Lung (tissue), 12 donors: ENCODE measurements around the gene TAPT1. TPM values are rescaled to one million over a fixed set of nuclear protein-coding genes. Genes with fewer than 3 reads are reported as not detected.

Source experiments
- ATAC-seq: fragments of 200-7000 bp; cut with Tn5 transposase; one replicate; pipeline ENCODE4 v1.9.1; 2020; ENCODE audit warnings: moderate number of reproducible peaks; ENCODE audit not compliant: insufficient read depth, low FRiP score
- DNase-seq, 3 donors: peaks; one replicate each; pipeline ENCODE4 v3.0.0-alpha.2; 2013 to 2017
- H3K27ac ChIP-seq, 2 donors: one replicate each; pipeline ENCODE4 v1.5.1; 2013; ENCODE audit warnings: mild to moderate bottlenecking in 2 of 2, moderate library complexity in 2 of 2, control low read depth in 1 of 2, inconsistent platforms in 1 of 2, low read depth in 1 of 2, low read length in 1 of 2
- H3K27me3 ChIP-seq, 3 donors: one replicate each; pipeline ENCODE4 v1.5.1; 2013; ENCODE audit warnings: low read length in 2 of 3; ENCODE audit not compliant: control insufficient read depth in 3 of 3, insufficient read depth in 3 of 3
- H3K36me3 ChIP-seq, 4 donors: one replicate each; pipeline ENCODE4 v1.5.1; 2013; ENCODE audit warnings: low read length in 4 of 4, mild to moderate bottlenecking in 1 of 4, moderate library complexity in 1 of 4; ENCODE audit not compliant: control insufficient read depth in 4 of 4, insufficient read depth in 4 of 4
- H3K4me1 ChIP-seq, 5 donors: one replicate each; pipeline ENCODE4 v1.5.1; 2013; ENCODE audit warnings: low read length in 5 of 5, mild to moderate bottlenecking in 2 of 5, moderate library complexity in 1 of 5; ENCODE audit not compliant: control insufficient read depth in 5 of 5, insufficient read depth in 5 of 5
- H3K4me3 ChIP-seq: one replicate; pipeline ENCODE4 v1.5.1; 2013; ENCODE audit warnings: mild to moderate bottlenecking, control low read depth, moderate library complexity
- H3K9ac ChIP-seq, 2 donors: one replicate each; pipeline ENCODE4 v1.5.1; 2013; ENCODE audit warnings: low read length in 2 of 2, control low read depth in 1 of 2; ENCODE audit not compliant: insufficient read depth in 1 of 2
- H3K9me3 ChIP-seq, 4 donors: one replicate each; pipeline ENCODE4 v1.5.1; 2013; ENCODE audit warnings: low read length in 3 of 4, mild to moderate bottlenecking in 1 of 4, moderate library complexity in 1 of 4; ENCODE audit not compliant: control insufficient read depth in 4 of 4, insufficient read depth in 3 of 4
- CTCF ChIP-seq: IDR thresholded peaks from 2 replicates; pipeline ENCODE4 v1.5.1; 2012; ENCODE audit warnings: mild to moderate bottlenecking; ENCODE audit errors: control extremely low read depth, extremely low read depth
- WGBS, 2 donors: extraction: QIAGEN DNeasy Blood & Tissue Kit; methylation state at CpG; one replicate each; pipeline ENCODE4 v1.1.7; 2013; 5-methylcytosine and 5-hydroxymethylcytosine counted together
- polyA plus RNA-seq, 2 donors: library from polyadenylated mRNA; stranded (reverse); fragments of 200-250 nt; gene quantifications; one replicate each; pipeline ENCODE4 v1.2.1, GENCODE V29; 2013
- total RNA-seq, 2 donors: library from RNA; depleted of rRNA in 1 of 2; stranded (reverse); fragments of >200 nt in 1 of 2; gene quantifications; one replicate each; pipeline ENCODE4 v1.2.1, GENCODE V29; 2014 to 2021
- donor health status: control.
- donor health status: control.
- donor health status: Bipolar disorder and iron deficiency.
- donor health status: healthy.
- donor health status: DM: yes; HTN: yes; CAD: no.

Gene TAPT1
- total and polyA plus RNA-seq, 4 donors, result 13.8 to 102 (median 30.2) TPM

DNA sequence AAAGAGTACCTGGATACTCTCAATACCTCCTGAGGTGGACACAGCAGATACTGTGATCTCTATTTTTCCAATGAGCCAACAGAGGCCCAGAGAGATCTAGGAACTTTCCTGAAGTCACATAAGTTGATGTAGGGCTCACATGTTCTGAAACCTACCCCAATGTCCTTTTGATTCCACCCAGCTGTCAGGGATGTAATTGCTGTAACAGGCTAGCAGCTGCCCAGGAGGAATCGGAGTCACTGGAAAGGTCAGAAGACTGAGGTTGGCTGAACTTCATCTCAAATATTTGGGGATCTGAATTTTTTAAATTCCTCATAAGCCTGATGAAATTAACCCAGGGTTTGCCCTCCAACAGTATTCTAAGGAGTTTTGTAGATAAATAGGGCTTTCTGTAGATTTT, 90.0 kb downstream of the TAPT1 start:
- H3K27me3 ChIP-seq, result no peaks in the 10 kb centered on the region
- peaks cover 0 to 6% (median 0%) of the 10 kb centered on the region in 5 donors for H3K4me1 ChIP-seq
- no peak for TF ChIP-seq CTCF
- H3K27ac ChIP-seq, result no peak overlapping the region
- no peak overlapping the region for H3K9ac ChIP-seq
- H3K4me3 ChIP-seq, result no peak overlapping the region
- 0 to 45% methylated on average over 1 of the region's 1 CpG for WGBS, 2 donors
- H3K9me3 ChIP-seq, result peaks cover 0 to 2% (median 0%) of the 10 kb centered on the region in 4 donors
- no peak for ATAC-seq
- DNase-seq, result no peak
- no peaks in the 10 kb centered on the region for H3K36me3 ChIP-seq

- peak in 2 of 3 donors; percentile 16 to 39 for DNase-seq
- no peak overlapping the region for H3K27ac ChIP-seq
- WGBS, 2 donors, result 84 to 100% methylated on average over 1 of the region's 1 CpG
- H3K4me3 ChIP-seq, result no peak overlapping the region
- peaks cover 0 to 2% (median 0%) of the 10 kb centered on the region in 4 donors for H3K9me3 ChIP-seq
- no peak for TF ChIP-seq CTCF
- no peaks in the 10 kb centered on the region for H3K36me3 ChIP-seq
- no peak overlapping the region for H3K9ac ChIP-seq
- H3K27me3 ChIP-seq, result no peaks in the 10 kb centered on the region
- H3K4me1 ChIP-seq, result no peaks in the 10 kb centered on the region
- ATAC-seq, result no peak
Observed at GRCh38 chr4:16133406-16133805, 92.9 kb downstream of the TAPT1 start.

GRCh38 chr4:16131293-16131692, 95.0 kb downstream of the TAPT1 start:
- TF ChIP-seq CTCF, result no peak
- Histone ChIP-seq H3K9me3 (peaks cover 0 to 2% (median 0%) of the 10 kb centered on the region in 4 donors), H3K27ac (no peak overlapping the region), H3K4me1 (no peaks in the 10 kb centered on the region), H3K27me3 (no peaks in the 10 kb centered on the region), H3K4me3 (no peak overlapping the region), H3K9ac (no peak overlapping the region), H3K36me3 (no peaks in the 10 kb centered on the region)
- no peak for ATAC-seq
- no peak for DNase-seq
- 94 to 100% methylated on average over 1 of the region's 1 CpG for WGBS, 2 donors

GRCh38 chr4:16129336-16129735, 96.9 kb downstream of the TAPT1 start:
- TF ChIP-seq CTCF, result no peak
- ATAC-seq, result no peak
- H3K9me3 ChIP-seq, result no peaks in the 10 kb centered on the region
- H3K4me3 ChIP-seq, result no peak overlapping the region
- 48 to 79% methylated on average over 1 of the region's 1 CpG for WGBS, 2 donors
- H3K27ac ChIP-seq, result no peak overlapping the region
- no peaks in the 10 kb centered on the region for H3K27me3 ChIP-seq
- DNase-seq, result peak in 2 of 3 donors; percentile 13 to 15
- no peaks in the 10 kb centered on the region for H3K36me3 ChIP-seq
- no peaks in the 10 kb centered on the region for H3K4me1 ChIP-seq
- no peak overlapping the region for H3K9ac ChIP-seq
